Neutrophil (primary cell): ENCODE data around the gene FAM83G.

Experiments used
- H3K27ac ChIP-seq: fragments of 200-600 bp; sonication (generic); 2 replicates; pipeline ENCODE4 v1.5.1; 2016; ENCODE audit warnings: mild to moderate bottlenecking, moderate library complexity
- H3K27me3 ChIP-seq: fragments of 200-600 bp; sonication (generic); 2 replicates; pipeline ENCODE4 v1.6.0; 2016; ENCODE audit warnings: mild to moderate bottlenecking
- H3K36me3 ChIP-seq: fragments of 200-600 bp; sonication (generic); 2 replicates; pipeline ENCODE4 v1.5.1; 2017
- H3K4me1 ChIP-seq, 2 experiments: fragments of 200-600 bp in 1 of 2; sonication (generic) in 1 of 2; 1 replicate in 1 of 2; 2 replicates in 1 of 2; pipeline versions ENCODE4 v1.5.1 to v1.6.1; 2013 to 2016; ENCODE audit warnings: low read depth in 1 of 2, low read length in 1 of 2, mild to moderate bottlenecking in 1 of 2, moderate library complexity in 1 of 2; ENCODE audit not compliant: control insufficient read depth in 1 of 2, insufficient read depth in 1 of 2
- H3K4me3 ChIP-seq, 2 experiments: fragments of 200-600 bp in 1 of 2; sonication (generic) in 1 of 2; 1 replicate in 1 of 2; 2 replicates in 1 of 2; pipeline ENCODE4 v1.5.1; 2013 to 2016; ENCODE audit warnings: low read depth in 1 of 2, low read length in 1 of 2, mild to moderate bottlenecking in 1 of 2, moderate library complexity in 1 of 2
- H3K9me3 ChIP-seq: fragments of 200-600 bp; sonication (generic); 2 replicates; pipeline ENCODE4 v1.5.1; 2016
- TF ChIP-seq, protein P1 (sequence below): fragments of 200-600 bp; sonication (generic); IDR thresholded peaks from 2 replicates; pipeline ENCODE4 v1.5.1; 2016; ENCODE audit warnings: antibody characterized with exemption

FAM83G gene

DNA sequence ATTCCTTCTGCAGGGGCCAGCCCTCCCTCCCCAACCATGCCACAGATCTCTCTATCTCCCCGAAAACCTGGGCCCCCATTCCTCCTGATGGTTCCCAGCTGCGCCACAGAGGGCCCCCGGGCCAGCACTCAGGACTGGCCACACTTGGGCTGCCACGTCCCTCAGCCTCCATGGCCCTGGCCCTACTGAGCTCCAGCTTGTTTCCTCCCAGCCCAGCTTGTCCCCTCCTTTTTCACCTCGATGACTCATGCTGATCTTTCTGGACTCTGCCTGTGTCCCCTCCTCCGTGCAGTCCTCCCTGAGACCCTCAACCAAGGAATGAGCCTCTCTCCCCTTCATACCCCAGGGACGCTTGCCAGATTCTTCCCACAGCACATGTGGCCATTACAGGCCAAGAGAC is 10.9 kb upstream of the FAM83G start:
- no peaks in the 10 kb centered on the region for H3K9me3 ChIP-seq
- no peak overlapping the region for H3K27ac ChIP-seq
- no peak overlapping the region for H3K4me3 ChIP-seq
- no peaks in the 10 kb centered on the region for H3K4me1 ChIP-seq
- H3K36me3 ChIP-seq = no peaks in the 10 kb centered on the region
- TF ChIP-seq, protein P1, sequence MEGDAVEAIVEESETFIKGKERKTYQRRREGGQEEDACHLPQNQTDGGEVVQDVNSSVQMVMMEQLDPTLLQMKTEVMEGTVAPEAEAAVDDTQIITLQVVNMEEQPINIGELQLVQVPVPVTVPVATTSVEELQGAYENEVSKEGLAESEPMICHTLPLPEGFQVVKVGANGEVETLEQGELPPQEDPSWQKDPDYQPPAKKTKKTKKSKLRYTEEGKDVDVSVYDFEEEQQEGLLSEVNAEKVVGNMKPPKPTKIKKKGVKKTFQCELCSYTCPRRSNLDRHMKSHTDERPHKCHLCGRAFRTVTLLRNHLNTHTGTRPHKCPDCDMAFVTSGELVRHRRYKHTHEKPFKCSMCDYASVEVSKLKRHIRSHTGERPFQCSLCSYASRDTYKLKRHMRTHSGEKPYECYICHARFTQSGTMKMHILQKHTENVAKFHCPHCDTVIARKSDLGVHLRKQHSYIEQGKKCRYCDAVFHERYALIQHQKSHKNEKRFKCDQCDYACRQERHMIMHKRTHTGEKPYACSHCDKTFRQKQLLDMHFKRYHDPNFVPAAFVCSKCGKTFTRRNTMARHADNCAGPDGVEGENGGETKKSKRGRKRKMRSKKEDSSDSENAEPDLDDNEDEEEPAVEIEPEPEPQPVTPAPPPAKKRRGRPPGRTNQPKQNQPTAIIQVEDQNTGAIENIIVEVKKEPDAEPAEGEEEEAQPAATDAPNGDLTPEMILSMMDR = no peak
- no peaks in the 10 kb centered on the region for H3K27me3 ChIP-seq

DNA sequence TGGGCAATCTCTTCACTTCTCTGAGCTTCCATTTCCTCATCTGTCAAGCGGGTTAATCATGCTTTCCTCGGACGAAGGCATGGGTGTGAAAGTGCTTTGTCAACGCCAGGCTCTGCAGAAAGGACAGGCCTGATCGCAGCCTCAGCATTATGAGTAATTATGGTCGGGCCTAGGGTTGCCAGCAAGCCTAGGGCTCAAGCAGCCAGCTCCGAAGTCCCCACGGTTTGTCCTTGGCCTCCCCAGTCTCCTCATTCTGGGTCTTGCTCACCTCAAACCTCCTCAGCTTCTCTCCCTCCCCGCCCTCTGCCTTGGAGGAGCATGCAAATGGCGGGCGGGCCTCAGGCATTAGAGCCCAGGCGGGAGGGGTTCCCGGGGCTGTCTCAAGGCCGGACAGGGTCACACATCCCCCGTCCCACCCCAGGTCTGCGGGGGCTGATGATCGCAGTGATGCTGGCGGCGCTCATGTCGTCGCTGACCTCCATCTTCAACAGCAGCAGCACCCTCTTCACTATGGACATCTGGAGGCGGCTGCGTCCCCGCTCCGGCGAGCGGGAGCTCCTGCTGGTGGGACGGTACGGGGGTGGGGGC is 10.2 kb upstream of the FAM83G start:
- no peaks in the 10 kb centered on the region for H3K4me1 ChIP-seq
- no peaks in the 10 kb centered on the region for H3K9me3 ChIP-seq
- H3K27ac ChIP-seq = no peak overlapping the region
- no peak overlapping the region for H3K4me3 ChIP-seq
- TF ChIP-seq, protein P1 = no peak
- no peaks in the 10 kb centered on the region for H3K36me3 ChIP-seq
- no peaks in the 10 kb centered on the region for H3K27me3 ChIP-seq

DNA sequence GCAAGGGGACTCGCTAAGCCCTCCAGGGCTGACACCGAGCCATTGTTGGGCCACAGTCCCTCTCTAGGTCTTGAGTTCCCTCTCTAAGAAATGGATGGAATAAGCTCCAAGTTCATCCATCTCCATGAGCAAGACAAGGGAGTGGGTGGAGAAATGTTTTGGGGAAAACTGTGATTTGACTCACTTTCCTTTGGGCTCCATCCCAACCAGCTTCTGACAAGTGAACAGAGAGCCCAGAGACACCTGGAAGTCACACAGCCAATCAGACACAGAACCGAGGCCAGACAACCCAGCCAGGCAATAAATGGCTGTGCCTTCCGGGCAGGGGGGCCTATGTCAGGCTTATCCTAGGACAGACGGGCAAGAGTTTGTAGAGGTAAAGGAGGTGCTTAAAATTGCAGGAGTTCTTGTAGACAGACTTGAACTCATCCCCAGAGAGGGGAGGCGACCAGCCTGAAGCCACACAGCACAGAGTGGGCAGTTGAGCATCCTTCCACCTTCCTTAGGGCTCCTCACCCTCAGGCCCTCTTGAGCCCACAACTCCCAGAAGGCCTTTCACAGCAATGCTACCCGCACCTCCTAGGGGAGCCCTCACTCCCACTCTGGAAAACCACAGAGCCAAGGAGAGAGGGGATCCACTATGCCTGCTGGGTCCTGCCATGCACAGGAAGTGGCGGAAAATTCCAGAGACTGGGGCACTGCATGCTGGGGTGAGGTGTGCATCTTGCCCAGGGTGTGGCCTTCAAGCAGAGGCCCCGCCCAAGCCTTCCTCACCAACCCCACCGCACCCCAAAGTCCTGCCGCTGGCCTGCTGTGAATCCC is 9.5 kb upstream of the FAM83G start:
- TF ChIP-seq, protein P1 = no peak
- no peak overlapping the region for H3K4me3 ChIP-seq

DNA sequence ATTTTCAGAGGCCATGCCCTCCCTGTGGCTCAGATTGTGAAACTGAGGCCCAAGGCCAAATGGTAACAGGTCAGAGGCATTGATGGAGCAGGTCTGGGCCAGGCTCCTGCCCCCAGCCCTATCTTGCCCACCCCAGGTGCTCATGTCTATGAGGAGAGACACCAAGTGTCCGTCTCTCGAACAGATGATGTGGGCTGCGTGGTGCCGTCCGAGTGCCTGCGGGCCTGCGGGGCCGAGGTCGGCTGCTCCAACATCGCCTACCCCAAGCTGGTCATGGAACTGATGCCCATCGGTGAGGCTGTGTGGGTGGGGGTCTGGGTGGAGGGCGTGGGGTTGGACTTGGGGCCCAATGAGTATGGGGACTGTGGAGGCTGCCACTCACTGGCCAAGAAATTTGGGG is 8.7 kb upstream of the FAM83G start:
- Histone ChIP-seq H3K27me3 (no peaks in the 10 kb centered on the region), H3K36me3 (no peaks in the 10 kb centered on the region), H3K9me3 (no peaks in the 10 kb centered on the region), H3K4me3 (no peak overlapping the region), H3K4me1 (no peaks in the 10 kb centered on the region), H3K27ac (no peak overlapping the region)
- TF ChIP-seq, protein P1 = no peak

More for the DNA sequence above, 9.5 kb upstream of the FAM83G start:
- no peaks in the 10 kb centered on the region for H3K27me3 ChIP-seq
- H3K9me3 ChIP-seq = no peaks in the 10 kb centered on the region
- H3K27ac ChIP-seq = no peak overlapping the region
- H3K36me3 ChIP-seq = no peaks in the 10 kb centered on the region
- H3K4me1 ChIP-seq = no peaks in the 10 kb centered on the region

DNA sequence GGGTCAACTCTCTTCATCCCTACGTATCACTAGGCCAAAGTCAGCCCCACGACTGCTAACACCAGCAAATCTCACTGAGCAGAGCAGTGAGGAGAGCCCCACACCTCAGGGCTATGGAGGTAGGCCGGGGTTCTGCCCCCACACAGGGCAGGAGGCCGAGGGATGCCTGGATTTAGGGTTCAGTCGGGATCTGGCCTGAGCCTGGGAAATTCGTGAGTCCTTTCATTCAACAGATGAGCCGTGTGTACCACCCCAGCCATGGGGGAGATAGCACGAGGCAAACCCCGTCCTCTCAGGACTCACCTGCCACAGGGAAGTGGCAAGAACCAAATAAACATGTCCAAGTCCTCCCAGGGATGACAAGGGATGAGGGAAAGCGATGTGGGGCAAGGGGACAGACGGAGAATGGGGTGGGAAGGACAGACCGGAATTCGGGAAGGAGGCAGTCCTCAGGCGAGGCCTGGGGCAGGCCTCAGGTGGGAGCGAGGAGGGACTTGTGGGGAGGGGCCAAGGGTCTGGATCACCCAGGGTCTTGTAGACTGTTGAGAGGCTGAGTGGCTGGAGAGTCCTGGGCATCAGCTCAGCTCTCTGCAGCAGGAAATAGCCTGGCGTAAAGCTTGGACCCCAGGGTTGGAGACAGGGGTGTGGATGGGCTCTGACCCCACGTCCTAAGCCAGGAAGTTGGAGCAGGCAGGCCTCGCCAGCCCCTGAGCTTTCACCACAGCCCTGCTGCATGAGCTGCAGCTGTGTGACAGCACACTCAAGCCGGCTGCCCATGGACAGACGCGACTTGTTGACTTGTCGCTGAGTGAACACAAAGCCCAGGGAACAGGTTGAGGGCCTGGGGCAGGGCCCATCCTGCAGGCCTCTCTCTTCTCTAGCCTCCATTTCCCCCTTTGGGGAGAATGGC is 7.9 kb upstream of the FAM83G start:
- Histone ChIP-seq H3K4me3 (no peak overlapping the region), H3K9me3 (no peaks in the 10 kb centered on the region), H3K4me1 (no peaks in the 10 kb centered on the region), H3K27me3 (peaks cover 4% of the 10 kb centered on the region), H3K36me3 (no peaks in the 10 kb centered on the region), H3K27ac (no peak overlapping the region)
- TF ChIP-seq, protein P1 = no peak
